ENCODE data around the gene TGM1. TPM values are rescaled to one million over a fixed set of nuclear protein-coding genes. Genes with fewer than 3 reads are reported as not detected.
A peak's percentile ranks its signal among the peaks of the same experiment; 100 is the strongest.
"Not testable (repeated sequence)": the region's sequence is repeated elsewhere in the genome, so short reads cannot be mapped to it uniquely, and the experiment has no call there.

TGM1 gene
- total and polyA plus RNA-seq, 7 experiments from 2014 or later = 4.8 to 12.9 (median 7.1) TPM; not detected in 2

DNA sequence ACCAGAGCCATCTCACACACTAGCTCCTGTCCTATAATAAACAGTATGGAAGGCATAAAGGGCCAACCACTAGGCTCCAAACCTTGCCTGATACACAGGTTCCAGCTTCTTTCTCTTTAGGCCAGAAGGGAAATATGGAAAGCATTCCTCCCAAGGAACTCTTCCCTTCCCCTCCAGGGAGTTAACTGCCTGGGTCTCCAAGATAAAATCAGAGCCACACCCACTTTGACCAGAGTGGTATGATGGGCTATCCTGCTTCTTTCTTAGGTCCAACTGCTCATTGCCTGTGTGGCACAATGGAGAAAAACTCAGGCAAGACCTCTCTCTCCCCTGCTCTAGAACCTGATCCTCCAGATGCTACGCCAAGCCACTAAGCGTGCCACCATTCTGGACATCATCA is 55.4 kb downstream of the TGM1 start:
- peaks cover 0 to 6% (median 3%) of the 10 kb centered on the region in 11 donors for H3K9me3 Mint-ChIP-seq
- no peak for DNase-seq
- peaks cover 8 to 59% (median 21%) of the 10 kb centered on the region in 3 experiments for H3K36me3 ChIP-seq (ENCODE audit: control insufficient read depth in 2 of 3, insufficient read depth in 3 of 3, low read length in 3 of 3)
- intact Hi-C loops (cut with micrococcal nuclease) = no loop called here
- H3K9me3 ChIP-seq (ENCODE audit: control insufficient read depth in 2 of 3, low read length in 3 of 3) = no peaks in the 10 kb centered on the region
- H3K4me3 Mint-ChIP-seq = no peak overlapping the region
- peaks cover 26 to 65% (median 48%) of the 10 kb centered on the region in 7 donors for H3K4me1 Mint-ChIP-seq
- ATAC-seq = no peak
- peaks cover 13 to 14% of the 10 kb centered on the region in 2 donors for H3K4me1 ChIP-seq (ENCODE audit: control insufficient read depth in 2 of 2, insufficient read depth in 2 of 2, low read length in 2 of 2)
- no peaks in the 10 kb centered on the region for H3K27me3 ChIP-seq (ENCODE audit: control insufficient read depth in 2 of 2, insufficient read depth in 2 of 2, low read length in 2 of 2)
- no peak overlapping the region for H3K27ac ChIP-seq (ENCODE audit: low read depth, low read length)
- CTCF ChIA-PET = interaction anchor here (0.6 to 2.7 kb wide), 2 partner anchors 12 to 35 kb away, joined by 3 to 6 read pairs; partner anchors contain the start of genes TINF2 and TM9SF1
- H3K36me3 Mint-ChIP-seq = peaks cover 18 to 60% (median 42%) of the 10 kb centered on the region in 5 donors
- H3K27ac Mint-ChIP-seq = peak overlapping the region in 4 of 9 donors; percentile 25 to 53 (median 39)
- POLR2A ChIA-PET = interaction anchor here (0.6 to 7.2 kb wide), 6 partner anchors 8 to 83 kb away, joined by 3 to 47 read pairs (median 4); partner anchors contain the start of genes MDP1, RABGGTA and TM9SF1
- no peak overlapping the region for H3K4me3 ChIP-seq (ENCODE audit: low read length)
- no peaks in the 10 kb centered on the region for H3K27me3 Mint-ChIP-seq

GRCh38 chr14:24207104-24207551 is 55.8 kb downstream of the TGM1 start:
- no peak overlapping the region for H3K4me3 Mint-ChIP-seq
- Histone ChIP-seq H3K36me3 (ENCODE audit: control insufficient read depth in 2 of 3, insufficient read depth in 3 of 3, low read length in 3 of 3) (peaks cover 8 to 59% (median 21%) of the 10 kb centered on the region in 3 experiments), H3K27ac (ENCODE audit: low read depth, low read length) (no peak overlapping the region), H3K9me3 (ENCODE audit: control insufficient read depth in 2 of 3, low read length in 3 of 3) (no peaks in the 10 kb centered on the region), H3K4me1 (ENCODE audit: control insufficient read depth in 2 of 2, insufficient read depth in 2 of 2, low read length in 2 of 2) (peaks cover 8 to 10% of the 10 kb centered on the region in 2 donors), H3K27me3 (ENCODE audit: control insufficient read depth in 2 of 2, insufficient read depth in 2 of 2, low read length in 2 of 2) (no peaks in the 10 kb centered on the region), H3K4me3 (ENCODE audit: low read length) (no peak overlapping the region)
- intact Hi-C loops (cut with micrococcal nuclease) = no loop called here
- H3K4me1 Mint-ChIP-seq = peaks cover 26 to 62% (median 47%) of the 10 kb centered on the region in 7 donors
- no peak for DNase-seq
- H3K9me3 Mint-ChIP-seq = peaks cover 0 to 8% (median 3%) of the 10 kb centered on the region in 11 donors
- H3K27me3 Mint-ChIP-seq = no peaks in the 10 kb centered on the region
- ChIA-PET POLR2A (interaction anchor here (1.0 to 7.2 kb wide), 5 partner anchors 9 to 83 kb away, joined by 3 to 47 read pairs (median 4); partner anchors contain the start of genes MDP1, RABGGTA and TM9SF1), CTCF (interaction anchor here (0.6 to 2.7 kb wide), 2 partner anchors 11 to 35 kb away, joined by 3 to 6 read pairs; partner anchors contain the start of genes TINF2 and TM9SF1)
- peak overlapping the region in 6 of 9 donors; percentile 10 to 57 (median 32) for H3K27ac Mint-ChIP-seq
- ATAC-seq = peak; percentile 37
- H3K36me3 Mint-ChIP-seq = peaks cover 18 to 65% (median 46%) of the 10 kb centered on the region in 5 donors

DNA sequence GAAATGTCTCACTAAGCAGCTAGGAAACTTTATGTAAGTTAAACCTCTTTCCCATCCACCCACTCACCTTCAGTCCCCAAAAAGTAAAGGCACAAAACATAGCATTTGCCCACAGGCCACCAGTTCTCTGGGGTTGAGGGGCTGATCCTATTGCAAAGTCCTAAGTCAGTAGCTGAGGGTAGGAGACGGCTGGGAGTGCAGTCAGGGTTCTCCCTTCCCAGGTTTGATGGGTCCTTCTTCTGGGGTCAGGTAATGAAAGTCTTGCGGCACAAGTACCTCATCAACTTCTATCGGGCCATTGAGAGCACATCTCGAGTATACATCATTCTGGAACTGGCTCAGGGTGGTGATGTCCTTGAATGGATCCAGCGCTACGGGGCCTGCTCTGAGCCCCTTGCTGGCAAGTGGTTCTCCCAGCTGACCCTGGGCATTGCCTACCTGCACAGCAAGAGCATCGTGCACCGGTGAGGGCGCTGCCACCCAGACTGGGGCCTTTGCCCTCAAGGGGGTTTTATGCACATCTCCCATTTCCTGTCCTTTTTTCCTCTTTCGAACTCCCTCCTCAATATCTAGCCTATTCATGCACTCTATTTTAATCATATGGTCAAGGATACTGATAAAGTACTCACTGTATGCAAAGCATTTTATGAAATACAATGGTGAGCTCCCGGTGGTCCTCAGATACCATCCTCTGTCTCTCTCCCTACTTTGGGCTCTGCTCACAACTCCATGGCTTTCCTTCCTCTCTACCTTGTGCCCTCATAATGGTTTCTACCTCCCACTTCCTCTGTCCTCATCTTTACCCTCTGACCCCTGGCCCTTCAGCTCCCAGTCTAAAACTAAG is 56.5 kb downstream of the TGM1 start:
- Mint-ChIP-seq H3K36me3 (peaks cover 15 to 69% (median 51%) of the 10 kb centered on the region in 5 donors), H3K4me1 (peaks cover 25 to 60% (median 43%) of the 10 kb centered on the region in 7 donors), H3K4me3 (no peak overlapping the region), H3K27ac (peak overlapping the region in 5 of 9 donors; percentile 6 to 57 (median 32)), H3K9me3 (peaks cover 0 to 13% (median 3%) of the 10 kb centered on the region in 11 donors), H3K27me3 (no peaks in the 10 kb centered on the region)
- ChIA-PET POLR2A (interaction anchor here (0.7 to 7.2 kb wide), 6 partner anchors 9 to 230 kb away, joined by 3 to 47 read pairs (median 4); partner anchors contain the start of genes IRF9, MDP1 and TM9SF1), CTCF (interaction anchor here (0.5 to 2.7 kb wide), 5 partner anchors 11 to 107 kb away, joined by 3 to 6 read pairs (median 4); partner anchors contain the start of genes IRF9 and TM9SF1)
- H3K27ac ChIP-seq (ENCODE audit: low read depth, low read length) = no peak overlapping the region
- intact Hi-C loops (cut with micrococcal nuclease) = no loop called here
- H3K4me3 ChIP-seq (ENCODE audit: low read length) = no peak overlapping the region
- DNase-seq = no peak
- peaks cover 4% of the 10 kb centered on the region in 2 donors for H3K4me1 ChIP-seq (ENCODE audit: control insufficient read depth in 2 of 2, insufficient read depth in 2 of 2, low read length in 2 of 2)
- no peaks in the 10 kb centered on the region for H3K27me3 ChIP-seq (ENCODE audit: control insufficient read depth in 2 of 2, insufficient read depth in 2 of 2, low read length in 2 of 2)
- no peak for ATAC-seq
- H3K9me3 ChIP-seq (ENCODE audit: control insufficient read depth in 2 of 3, low read length in 3 of 3) = no peaks in the 10 kb centered on the region
- H3K36me3 ChIP-seq (ENCODE audit: control insufficient read depth in 2 of 3, insufficient read depth in 3 of 3, low read length in 3 of 3) = peaks cover 8 to 58% (median 21%) of the 10 kb centered on the region in 3 experiments

DNA sequence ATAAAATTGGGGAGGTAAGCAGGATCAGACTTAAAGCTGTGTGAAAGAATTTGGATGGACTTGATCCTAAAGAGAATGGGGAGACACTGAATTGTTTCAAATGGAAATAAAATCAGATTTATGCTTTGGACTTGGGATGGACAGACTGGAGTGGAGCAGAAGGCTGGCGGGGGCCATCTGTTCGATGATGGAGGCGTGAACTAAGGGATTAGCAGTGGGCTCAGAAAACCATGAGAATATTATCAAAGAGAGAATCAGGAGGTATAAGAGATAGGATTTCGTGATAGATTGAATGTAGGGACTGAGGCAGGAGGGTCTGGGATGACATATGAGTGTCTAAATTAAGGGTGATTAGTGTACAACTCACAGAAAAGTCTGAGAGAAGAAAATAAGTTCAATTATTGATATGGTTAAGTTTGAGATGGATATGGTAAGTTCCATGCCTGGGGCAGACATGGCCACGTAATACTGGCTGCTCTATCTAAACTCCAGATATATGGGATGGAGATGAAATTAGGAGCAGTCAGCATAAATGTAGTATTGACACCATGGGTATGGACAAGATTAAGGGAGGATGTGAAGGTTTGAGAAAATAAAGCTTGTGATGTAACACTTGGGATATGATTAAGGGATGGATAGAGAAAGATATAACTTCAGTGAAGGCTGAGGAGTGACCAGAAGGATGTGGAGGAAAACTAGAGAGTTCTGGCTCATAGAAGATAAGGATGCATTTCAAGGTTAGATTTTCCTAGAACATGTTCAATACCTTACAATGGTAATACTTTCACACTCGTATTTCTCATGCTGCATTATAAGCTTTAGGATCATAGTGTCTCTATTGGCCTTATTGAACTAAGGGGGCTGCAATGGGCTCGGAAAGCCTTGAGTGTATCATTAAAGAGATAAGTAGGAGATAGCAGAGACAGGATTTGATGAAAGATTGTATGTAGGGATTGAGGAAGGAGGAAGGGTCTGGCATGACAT is 58.5 kb downstream of the TGM1 start:
- CTCF ChIA-PET = interaction anchor here (1.7 kb wide), 1 partner anchor 43 kb away, joined by 4 read pairs; the partner anchor contains the start of gene IRF9

GRCh38 chr14:24203249-24203886 is 59.6 kb downstream of the TGM1 start:
- H3K9me3 ChIP-seq (ENCODE audit: control insufficient read depth in 2 of 3, low read length in 3 of 3); H3K27me3 Mint-ChIP-seq; H3K27me3 ChIP-seq (ENCODE audit: control insufficient read depth in 2 of 2, insufficient read depth in 2 of 2, low read length in 2 of 2); H3K4me1 ChIP-seq (ENCODE audit: control insufficient read depth in 2 of 2, insufficient read depth in 2 of 2, low read length in 2 of 2); H3K27ac ChIP-seq (ENCODE audit: low read depth, low read length); DNase-seq; intact Hi-C loops (cut with micrococcal nuclease); H3K4me3 Mint-ChIP-seq; H3K4me3 ChIP-seq (ENCODE audit: low read length); ATAC-seq: not testable (repeated sequence)
- ChIA-PET POLR2A (interaction anchor here (0.6 to 7.2 kb wide), 2 partner anchors 8 to 83 kb away, joined by 3 to 47 read pairs; partner anchors contain the start of gene TM9SF1), CTCF (interaction anchor here (0.7 to 1.1 kb wide), 2 partner anchors 9 to 129 kb away, joined by 3 to 4 read pairs; no protein-coding TSS in a partner anchor)
- peak overlapping the region in 2 of 9 donors; percentile 54 to 64 for H3K27ac Mint-ChIP-seq
- H3K9me3 Mint-ChIP-seq = peaks cover 0 to 15% (median 3%) of the 10 kb centered on the region in 11 donors
- peaks cover 25 to 58% (median 45%) of the 10 kb centered on the region in 7 donors for H3K4me1 Mint-ChIP-seq
- peaks cover 6 to 64% (median 46%) of the 10 kb centered on the region in 5 donors for H3K36me3 Mint-ChIP-seq
- H3K36me3 ChIP-seq (ENCODE audit: control insufficient read depth in 2 of 3, insufficient read depth in 3 of 3, low read length in 3 of 3) = peaks cover 0 to 34% (median 3%) of the 10 kb centered on the region in 3 experiments

More for the DNA sequence above, 58.5 kb downstream of the TGM1 start:
- POLR2A ChIA-PET = interaction anchor here (1.0 to 7.2 kb wide), 3 partner anchors 10 to 44 kb away, joined by 3 to 47 read pairs (median 4); partner anchors contain the start of genes IRF9, REC8 and TM9SF1
- Histone ChIP-seq H3K9me3 (ENCODE audit: control insufficient read depth in 2 of 3, low read length in 3 of 3) (no peaks in the 10 kb centered on the region), H3K4me1 (ENCODE audit: control insufficient read depth in 2 of 2, insufficient read depth in 2 of 2, low read length in 2 of 2) (no peaks in the 10 kb centered on the region), H3K36me3 (ENCODE audit: control insufficient read depth in 2 of 3, insufficient read depth in 3 of 3, low read length in 3 of 3) (peaks cover 2 to 43% (median 9%) of the 10 kb centered on the region in 3 experiments), H3K27me3 (ENCODE audit: control insufficient read depth in 2 of 2, insufficient read depth in 2 of 2, low read length in 2 of 2) (no peaks in the 10 kb centered on the region), H3K27ac (ENCODE audit: low read depth, low read length) (no peak overlapping the region), H3K4me3 (ENCODE audit: low read length) (no peak overlapping the region)
- DNase-seq = no peak
- ATAC-seq = no peak
- intact Hi-C loops (cut with micrococcal nuclease) = no loop called here
- Mint-ChIP-seq H3K4me1 (peaks cover 18 to 51% (median 34%) of the 10 kb centered on the region in 7 donors), H3K36me3 (peaks cover 6 to 58% (median 45%) of the 10 kb centered on the region in 5 donors), H3K4me3 (no peak overlapping the region), H3K27me3 (no peaks in the 10 kb centered on the region), H3K27ac (peak overlapping the region in 4 of 9 donors; percentile 2 to 20 (median 12)), H3K9me3 (peaks cover 0 to 15% (median 3%) of the 10 kb centered on the region in 11 donors)
